BE2C (cell line): ENCODE data around the gene DFFB.

Source experiments
- DNase-seq: peaks from one replicate; pipeline ENCODE4 v3.0.0-alpha.2; 2020
- H3K27me3 ChIP-seq: fragments of 250-450 bp; sonication (Bioruptor Pico); 2 replicates; pipeline ENCODE4 v1.5.1; 2020; ENCODE audit warnings: mild to moderate bottlenecking
- H3K36me3 ChIP-seq: fragments of 250-450 bp; sonication (Bioruptor Pico); 2 replicates; pipeline ENCODE4 v1.5.1; 2020; ENCODE audit warnings: mild to moderate bottlenecking
- H3K4me1 ChIP-seq: fragments of 250-450 bp; sonication (Bioruptor Pico); 2 replicates; pipeline ENCODE4 v1.5.1; 2020
- H3K4me3 ChIP-seq: 2 replicates; pipeline ENCODE4 v1.5.1; 2011; ENCODE audit warnings: low read depth, low read length
- H3K9me3 ChIP-seq: fragments of 250-450 bp; sonication (Bioruptor Pico); 2 replicates; pipeline ENCODE4 v1.5.1; 2020
- TF ChIP-seq, protein P1 (sequence below): IDR thresholded peaks from 2 replicates; pipeline ENCODE4 v1.5.1; 2012; ENCODE audit warnings: mild to moderate bottlenecking, low read depth, low read length

DFFB gene

DNA sequence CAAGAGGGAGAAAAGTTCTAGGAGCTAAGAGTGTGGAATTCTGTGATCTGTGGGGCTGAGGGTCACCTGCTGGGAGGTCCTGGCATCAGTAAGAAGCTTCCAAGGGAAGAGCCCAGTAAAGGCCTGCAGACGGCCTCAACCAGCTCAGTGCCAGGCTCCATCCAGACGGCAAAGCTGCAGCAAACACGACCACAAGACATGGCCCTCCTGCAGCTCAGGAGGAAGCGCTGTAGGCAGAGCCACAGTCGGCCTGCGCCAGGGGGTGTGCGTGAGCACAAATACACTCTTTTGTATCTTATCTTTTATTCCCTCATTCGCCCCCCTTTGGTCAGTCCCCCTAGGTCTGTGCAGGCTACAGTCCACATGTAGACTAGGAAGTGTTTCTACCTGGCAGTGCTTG lies 29.4 kb downstream of the DFFB start:
- Histone ChIP-seq H3K4me3 (no peak overlapping the region), H3K36me3 (no peaks in the 10 kb centered on the region; the same call in none of the 2 replicates), H3K9me3 (no peaks in the 10 kb centered on the region), H3K27me3 (no peaks in the 10 kb centered on the region), H3K4me1 (no peaks in the 10 kb centered on the region)
- TF ChIP-seq, protein P1, sequence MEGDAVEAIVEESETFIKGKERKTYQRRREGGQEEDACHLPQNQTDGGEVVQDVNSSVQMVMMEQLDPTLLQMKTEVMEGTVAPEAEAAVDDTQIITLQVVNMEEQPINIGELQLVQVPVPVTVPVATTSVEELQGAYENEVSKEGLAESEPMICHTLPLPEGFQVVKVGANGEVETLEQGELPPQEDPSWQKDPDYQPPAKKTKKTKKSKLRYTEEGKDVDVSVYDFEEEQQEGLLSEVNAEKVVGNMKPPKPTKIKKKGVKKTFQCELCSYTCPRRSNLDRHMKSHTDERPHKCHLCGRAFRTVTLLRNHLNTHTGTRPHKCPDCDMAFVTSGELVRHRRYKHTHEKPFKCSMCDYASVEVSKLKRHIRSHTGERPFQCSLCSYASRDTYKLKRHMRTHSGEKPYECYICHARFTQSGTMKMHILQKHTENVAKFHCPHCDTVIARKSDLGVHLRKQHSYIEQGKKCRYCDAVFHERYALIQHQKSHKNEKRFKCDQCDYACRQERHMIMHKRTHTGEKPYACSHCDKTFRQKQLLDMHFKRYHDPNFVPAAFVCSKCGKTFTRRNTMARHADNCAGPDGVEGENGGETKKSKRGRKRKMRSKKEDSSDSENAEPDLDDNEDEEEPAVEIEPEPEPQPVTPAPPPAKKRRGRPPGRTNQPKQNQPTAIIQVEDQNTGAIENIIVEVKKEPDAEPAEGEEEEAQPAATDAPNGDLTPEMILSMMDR = no peak
- no peak for DNase-seq

DNA sequence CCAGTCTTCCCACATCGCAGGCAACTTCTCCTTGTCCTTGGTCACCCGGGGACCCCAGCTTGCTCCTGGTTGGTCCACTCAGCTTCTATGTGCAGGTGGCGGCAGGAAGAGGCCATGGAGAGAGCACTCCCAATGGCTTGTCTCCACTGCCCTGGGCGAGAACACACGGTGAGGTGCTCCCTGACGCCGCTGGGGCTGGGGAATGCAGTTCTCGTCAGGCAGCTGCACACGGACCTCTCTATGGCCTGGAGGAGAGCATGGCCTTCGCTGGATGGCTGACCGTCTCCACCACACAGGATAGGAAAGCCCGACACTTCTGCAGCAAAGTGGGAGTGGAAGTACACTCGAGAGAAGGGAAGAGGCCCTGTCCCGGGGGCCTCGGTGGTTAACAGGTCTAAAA lies 31.0 kb downstream of the DFFB start:
- Histone ChIP-seq H3K4me1 (no peaks in the 10 kb centered on the region), H3K9me3 (no peaks in the 10 kb centered on the region), H3K4me3 (no peak overlapping the region), H3K27me3 (no peaks in the 10 kb centered on the region), H3K36me3 (no peaks in the 10 kb centered on the region; the same call in none of the 2 replicates)
- no peak for DNase-seq
- TF ChIP-seq, protein P1 = no peak

DNA sequence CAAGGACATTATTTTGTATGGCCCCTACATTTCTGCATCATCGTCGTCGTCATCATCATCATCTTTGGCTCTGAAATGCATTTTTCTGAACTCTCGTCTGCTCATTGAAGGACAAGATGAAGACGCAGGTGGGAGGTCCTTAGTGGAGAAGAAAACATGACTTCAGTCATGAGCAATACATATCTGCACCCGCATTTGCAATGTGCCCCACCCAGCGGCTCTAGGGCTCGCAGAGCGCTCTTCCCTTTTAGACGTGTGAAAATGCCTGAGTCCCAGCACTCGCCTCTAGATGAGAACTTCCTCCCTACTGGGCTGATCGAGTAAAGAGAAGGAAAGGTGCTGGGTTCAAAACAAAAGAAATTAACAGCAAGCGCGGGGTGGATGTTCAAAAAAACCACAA lies 32.7 kb downstream of the DFFB start:
- H3K36me3 ChIP-seq = no peaks in the 10 kb centered on the region; the same call in none of the 2 replicates
- no peak overlapping the region for H3K4me3 ChIP-seq
- DNase-seq = no peak
- H3K9me3 ChIP-seq = no peaks in the 10 kb centered on the region
- no peaks in the 10 kb centered on the region for H3K27me3 ChIP-seq
- no peaks in the 10 kb centered on the region for H3K4me1 ChIP-seq
- TF ChIP-seq, protein P1 = no peak

DNA sequence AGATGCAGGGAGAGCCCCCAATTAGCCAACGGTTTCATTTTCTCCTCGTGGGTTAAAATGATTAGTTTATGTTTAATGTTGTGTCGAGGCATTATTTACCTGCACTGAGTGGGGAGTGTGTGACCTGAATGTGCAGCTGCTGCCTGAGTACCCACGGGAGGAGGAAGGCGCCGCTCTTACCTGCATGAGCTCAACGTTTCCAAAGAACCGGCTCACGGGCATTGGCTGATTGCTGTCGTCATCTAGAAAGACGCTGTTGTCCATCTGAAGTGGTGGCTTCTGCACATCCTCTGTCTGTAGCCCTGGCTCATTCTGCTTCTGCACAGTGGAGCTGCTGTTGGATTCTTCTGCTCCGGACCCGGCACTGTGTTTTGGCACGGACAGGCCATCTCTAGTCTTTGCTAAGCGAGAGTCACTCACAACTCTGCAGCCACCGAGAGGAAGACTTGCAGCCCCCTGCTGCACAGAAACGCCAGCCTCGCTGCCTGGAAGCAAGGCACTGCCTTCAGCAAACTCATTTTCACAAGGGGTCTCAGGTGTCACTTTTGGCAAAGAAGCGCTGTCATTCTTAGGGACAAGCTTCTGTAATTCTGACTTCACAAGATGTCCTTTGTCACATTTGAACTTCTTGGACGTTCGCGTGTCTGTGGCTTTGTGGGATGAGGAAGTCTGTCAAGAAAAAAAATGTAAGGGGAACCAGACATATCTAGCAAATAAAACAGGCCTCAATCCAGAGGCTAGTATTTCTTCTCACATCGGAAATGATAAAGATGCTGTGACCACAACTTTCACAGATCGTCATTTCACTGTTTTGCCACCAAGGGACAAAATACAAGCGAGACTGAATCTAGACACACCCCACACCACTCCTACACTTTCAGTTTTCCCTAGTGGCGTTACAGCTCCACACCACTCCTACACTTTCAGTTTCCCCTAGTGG lies 33.4 kb downstream of the DFFB start:
- no peak for DNase-seq
- no peaks in the 10 kb centered on the region for H3K27me3 ChIP-seq
- no peaks in the 10 kb centered on the region for H3K4me1 ChIP-seq
- no peaks in the 10 kb centered on the region; the same call in none of the 2 replicates for H3K36me3 ChIP-seq
- TF ChIP-seq, protein P1 = no peak
- no peak overlapping the region for H3K4me3 ChIP-seq
- H3K9me3 ChIP-seq = no peaks in the 10 kb centered on the region

DNA sequence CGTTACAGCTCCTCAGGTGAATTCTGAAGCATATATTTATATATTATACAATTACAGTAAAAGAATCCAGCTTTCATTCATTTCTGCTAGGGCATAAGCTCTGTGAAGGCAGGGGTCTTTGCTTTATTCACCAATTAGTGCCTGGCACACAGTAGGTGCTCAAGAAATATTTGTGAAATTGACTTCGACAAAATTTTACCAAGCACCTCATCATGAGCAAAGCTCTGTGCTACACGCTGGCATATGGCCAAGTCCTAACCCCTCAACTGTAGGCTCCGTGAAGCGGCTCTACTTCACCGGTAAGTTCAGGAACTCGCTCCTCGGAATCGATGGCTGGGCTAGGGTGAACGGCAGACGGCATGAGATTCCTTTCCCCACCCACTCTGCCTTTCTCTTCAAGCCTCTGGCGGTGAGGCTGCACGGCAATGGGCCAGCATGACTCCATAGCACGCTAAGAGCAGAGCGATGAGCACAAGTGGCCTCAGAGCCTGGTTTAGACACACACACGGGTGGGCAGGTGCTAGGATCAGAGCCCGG lies 34.1 kb downstream of the DFFB start:
- Histone ChIP-seq H3K4me1 (no peaks in the 10 kb centered on the region), H3K9me3 (no peaks in the 10 kb centered on the region), H3K4me3 (no peak overlapping the region), H3K27me3 (no peaks in the 10 kb centered on the region), H3K36me3 (no peaks in the 10 kb centered on the region; the same call in none of the 2 replicates)
- TF ChIP-seq, protein P1 = no peak
- no peak for DNase-seq

DNA sequence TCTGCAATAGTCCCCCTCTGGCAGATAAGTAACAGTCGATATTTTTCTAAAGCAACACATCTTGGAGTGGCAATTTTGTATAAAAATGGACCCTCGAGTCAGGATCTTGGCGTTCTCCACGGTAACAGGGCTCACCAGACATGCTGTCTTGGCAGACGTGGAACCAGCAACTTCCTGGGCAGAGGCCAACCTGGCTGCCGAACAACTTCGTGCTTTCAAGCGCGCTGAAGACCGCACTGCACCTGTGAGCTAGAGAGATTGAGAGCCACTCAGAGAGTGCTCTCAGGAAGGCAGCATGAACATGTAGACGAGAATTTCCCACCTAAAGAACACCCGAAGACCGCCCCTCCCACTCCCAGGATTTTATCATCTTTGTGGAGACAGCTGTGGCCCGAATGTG lies 35.5 kb downstream of the DFFB start:
- no peaks in the 10 kb centered on the region for H3K27me3 ChIP-seq
- H3K9me3 ChIP-seq = no peaks in the 10 kb centered on the region
- DNase-seq = no peak
- H3K4me1 ChIP-seq = no peaks in the 10 kb centered on the region
- TF ChIP-seq, protein P1 = no peak
- no peak overlapping the region for H3K4me3 ChIP-seq
- no peaks in the 10 kb centered on the region; the same call in none of the 2 replicates for H3K36me3 ChIP-seq
